ENCODE measurements around the gene PPP1R3C. TPM values are rescaled to one million over a fixed set of nuclear protein-coding genes. Genes with fewer than 3 reads are reported as not detected.

Gene PPP1R3C
- total and polyA plus RNA-seq, 12 donors, result 7.8 to 52.9 (median 14.6) TPM

DNA sequence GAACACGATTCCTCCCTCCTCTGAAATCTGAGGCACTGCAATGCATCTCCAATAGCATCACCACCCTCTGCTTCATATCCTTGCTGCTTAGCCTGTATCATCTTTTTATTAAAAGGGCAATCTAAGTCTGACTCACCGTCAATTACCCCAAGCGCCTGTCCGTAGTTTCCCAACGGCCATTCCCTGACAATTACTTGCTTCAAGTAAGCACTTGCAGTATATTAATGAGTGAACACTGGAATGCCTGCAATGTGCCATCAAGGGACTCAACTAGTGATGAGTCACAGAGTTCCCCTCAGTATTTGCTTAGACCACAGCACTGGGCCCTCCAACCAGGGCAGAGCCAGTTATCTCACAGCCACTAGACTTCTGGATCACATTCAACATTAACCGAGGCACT lies 19.5 kb upstream of the PPP1R3C start:
- DNase-seq, result no peak
- H3K9me3 ChIP-seq (replicated peaks in 1 of 3), result no peaks in the 10 kb centered on the region
- H3K27ac ChIP-seq, result no peak overlapping the region
- WGBS, 4 donors, result 81 to 91% (median 84%) methylated on average over 6 of the region's 6 CpGs
- intact Hi-C loops (cut with DNase I), result no loop called here
- no peaks in the 10 kb centered on the region for H3K4me1 ChIP-seq (replicated peaks in 1 of 2)
- TF ChIP-seq POLR2A (IDR thresholded peaks at IDR 0.05) (no peak), CTCF (IDR thresholded peaks at IDR 0.05) (no peak)
- H3K36me3 ChIP-seq (replicated peaks in 1 of 2), result no peaks in the 10 kb centered on the region
- no peaks in the 10 kb centered on the region for H3K27me3 ChIP-seq
- no peak overlapping the region for H3K4me3 ChIP-seq

DNA sequence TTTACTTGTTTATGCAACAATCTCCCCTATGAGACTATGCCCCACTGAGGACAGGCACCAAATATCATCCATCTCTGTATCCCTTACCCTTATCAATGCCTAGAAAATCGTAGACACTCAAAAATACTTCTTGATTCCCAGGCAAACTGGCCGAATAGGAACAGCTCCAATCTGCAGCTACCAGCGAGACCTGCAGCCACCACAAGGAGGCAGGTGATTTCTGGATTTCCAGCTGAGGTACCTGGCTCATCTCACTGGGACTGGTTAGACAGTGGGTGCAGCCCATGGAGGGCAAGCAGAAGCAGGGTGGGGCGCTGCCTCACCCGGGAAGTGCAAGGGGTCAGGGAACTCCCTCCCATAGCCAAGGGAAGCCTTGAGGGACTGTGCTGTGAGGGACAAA lies 10.8 kb upstream of the PPP1R3C start:
- WGBS, 4 donors, result 62 to 80% (median 73%) methylated on average over 4 to 5 of the region's 5 CpGs
- Histone ChIP-seq H3K36me3 (replicated peaks in 1 of 2) (no peaks in the 10 kb centered on the region), H3K27ac (no peak overlapping the region), H3K4me1 (replicated peaks in 1 of 2) (no peaks in the 10 kb centered on the region), H3K4me3 (no peak overlapping the region), H3K9me3 (replicated peaks in 1 of 3) (no peaks in the 10 kb centered on the region), H3K27me3 (no peaks in the 10 kb centered on the region)
- DNase-seq, result peak in 1 of 7 donors; percentile 10
- intact Hi-C loops (cut with DNase I), result no loop called here
- TF ChIP-seq CTCF (IDR thresholded peaks at IDR 0.05) (peak in 2 of 6 experiments; percentile 11 to 23), POLR2A (IDR thresholded peaks at IDR 0.05) (no peak)

DNA sequence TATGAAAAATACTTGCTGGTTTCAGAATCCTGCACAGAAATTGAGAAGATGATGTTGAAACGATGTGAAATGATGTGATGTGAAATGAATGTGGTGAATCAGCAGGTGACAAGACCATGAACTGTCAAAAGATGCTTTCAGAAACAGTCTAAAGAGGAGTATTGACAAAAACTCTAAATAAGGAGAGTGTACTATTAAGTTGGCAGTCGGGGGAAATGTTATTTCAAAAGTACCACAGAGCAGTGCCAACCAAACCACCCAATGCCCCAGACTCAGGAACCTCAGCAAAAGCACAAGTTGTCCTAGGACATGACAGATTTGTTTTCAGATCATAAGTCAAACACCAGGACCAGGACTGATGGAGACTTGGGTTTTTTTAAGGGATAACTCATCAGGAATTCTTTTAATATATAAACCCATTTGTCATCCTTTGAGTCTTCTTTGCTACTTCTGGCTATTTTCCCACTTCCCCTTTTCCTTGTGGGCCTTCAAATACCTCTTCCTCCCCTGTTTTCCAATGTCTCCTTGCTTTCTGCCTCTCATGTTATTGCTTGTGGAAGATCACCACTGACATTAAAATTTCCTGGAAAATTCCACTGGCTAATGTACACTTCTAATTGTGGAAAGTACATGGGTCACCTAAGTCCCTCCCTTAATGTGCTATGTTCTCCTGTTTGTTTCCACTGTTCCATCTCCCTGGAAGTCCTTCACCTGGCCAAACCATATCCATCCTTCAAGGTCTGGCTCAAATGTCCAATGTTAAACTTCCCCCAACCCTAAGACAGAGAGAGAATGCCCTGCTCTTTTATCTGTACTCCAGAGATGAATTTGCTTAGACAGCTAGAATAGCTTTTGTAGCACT lies 10.2 kb upstream of the PPP1R3C start:
- no peak overlapping the region for H3K27ac ChIP-seq

DNA sequence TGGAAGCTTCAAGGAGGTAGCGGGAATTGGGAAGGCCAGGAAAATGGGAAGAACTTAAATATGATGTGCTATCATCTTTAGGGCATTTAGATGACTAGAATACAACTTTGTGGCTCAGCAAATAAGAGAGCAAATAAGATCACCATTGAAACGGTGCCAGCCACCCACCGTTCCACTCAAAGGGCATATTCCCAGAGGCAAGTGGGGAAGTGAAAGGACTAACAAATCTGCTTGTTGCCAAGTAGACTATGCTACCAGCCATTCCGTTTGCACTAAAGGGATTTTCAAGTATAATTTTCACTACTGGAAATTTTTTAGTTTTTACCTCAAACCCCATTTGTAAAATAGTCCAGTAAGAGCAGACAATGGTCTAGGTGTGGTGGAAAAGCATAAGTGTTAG lies 4.0 kb upstream of the PPP1R3C start:
- Histone ChIP-seq H3K4me1 (replicated peaks in 1 of 2) (peaks cover 4 to 22% of the 10 kb centered on the region in 2 donors), H3K27ac (no peak overlapping the region), H3K9me3 (replicated peaks in 1 of 3) (no peaks in the 10 kb centered on the region), H3K27me3 (no peaks in the 10 kb centered on the region), H3K4me3 (no peak overlapping the region), H3K36me3 (replicated peaks in 1 of 2) (no peaks in the 10 kb centered on the region)
- TF ChIP-seq CTCF (IDR thresholded peaks at IDR 0.05) (no peak), POLR2A (IDR thresholded peaks at IDR 0.05) (no peak)
- DNase-seq, result no peak
- 82 to 89% (median 84%) methylated on average over 4 of the region's 4 CpGs for WGBS, 4 donors
- intact Hi-C loops (cut with DNase I), result loop anchor here (5.0 kb wide), 3 partner anchors 80 to 145 kb away; no protein-coding TSS in a partner anchor

More for the DNA sequence above, 10.2 kb upstream of the PPP1R3C start:
- Histone ChIP-seq H3K9me3 (replicated peaks in 1 of 3) (no peaks in the 10 kb centered on the region), H3K27me3 (no peaks in the 10 kb centered on the region), H3K4me3 (no peak overlapping the region), H3K36me3 (replicated peaks in 1 of 2) (no peaks in the 10 kb centered on the region), H3K4me1 (replicated peaks in 1 of 2) (no peaks in the 10 kb centered on the region)
- 63 to 78% (median 72%) methylated on average over 2 of the region's 2 CpGs for WGBS, 4 donors
- no peak for DNase-seq
- no peak for TF ChIP-seq POLR2A (IDR thresholded peaks at IDR 0.05)
- no peak for TF ChIP-seq CTCF (IDR thresholded peaks at IDR 0.05)
- intact Hi-C loops (cut with DNase I), result no loop called here

Measured in adrenal gland (tissue), 12 donors.